SK-N-SH (cell line): ENCODE measurements around the gene RRAD.

Experiments used
- CHD2 ChIP-seq: fragments of 150-350 bp; IDR thresholded peaks from 2 replicates; pipeline ENCODE4 v1.6.1; 2018; ENCODE audit warnings: low read length; ENCODE audit not compliant: partially characterized antibody
- GABPA ChIP-seq: IDR thresholded peaks from 2 replicates; pipeline ENCODE4 v1.4.0; 2012; ENCODE audit warnings: low read depth, mild to moderate bottlenecking
- TF ChIP-seq, protein P1 (sequence below): fragments of 200-600 bp; sonication (generic); IDR thresholded peaks from 2 replicates; pipeline ENCODE4 v1.6.1; 2017; ENCODE audit warnings: antibody characterized with exemption, mild to moderate bottlenecking, moderate library complexity

DNA sequence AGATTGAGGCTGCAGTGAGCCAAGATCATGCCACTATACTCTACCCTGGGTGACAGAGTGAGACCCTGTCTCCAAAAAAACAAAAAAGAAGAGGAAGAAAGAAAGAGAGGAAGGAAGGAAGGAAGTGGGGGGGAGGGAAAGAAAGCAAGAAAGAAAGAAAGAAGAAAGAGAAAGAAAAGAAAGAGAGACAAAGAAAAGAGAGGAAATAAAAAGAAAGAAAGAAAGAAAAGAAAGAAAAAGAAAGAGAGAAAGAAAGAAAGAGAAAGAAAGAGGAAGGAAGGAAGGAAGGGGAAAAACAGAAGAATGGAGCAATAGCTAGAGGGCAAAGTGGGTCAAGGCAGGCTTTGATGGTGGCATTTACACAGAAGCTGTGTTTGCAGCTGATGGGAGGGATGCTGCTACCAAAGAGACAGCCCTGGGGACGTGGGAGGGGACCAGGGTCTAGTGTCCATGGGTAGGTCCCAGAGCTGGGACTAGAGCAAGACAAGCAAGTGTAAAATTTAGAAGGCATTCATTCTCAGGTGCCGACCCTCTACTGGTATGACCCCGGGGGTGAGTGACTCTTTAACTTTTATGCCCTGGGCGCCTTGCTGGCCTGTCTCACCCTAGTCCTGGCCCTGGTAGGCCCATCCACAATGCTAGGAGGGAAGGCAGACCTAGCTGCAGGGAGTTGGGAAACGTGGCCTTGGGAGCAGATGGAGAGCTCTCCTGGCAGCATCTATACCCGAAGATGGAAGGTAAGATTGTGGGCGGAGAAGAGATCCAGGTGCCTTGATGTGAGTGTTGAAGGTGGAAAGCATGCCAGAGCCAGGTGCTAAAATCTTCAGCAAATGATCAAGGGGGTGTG is 33.7 kb upstream of the RRAD start:
- TF ChIP-seq, protein P1, sequence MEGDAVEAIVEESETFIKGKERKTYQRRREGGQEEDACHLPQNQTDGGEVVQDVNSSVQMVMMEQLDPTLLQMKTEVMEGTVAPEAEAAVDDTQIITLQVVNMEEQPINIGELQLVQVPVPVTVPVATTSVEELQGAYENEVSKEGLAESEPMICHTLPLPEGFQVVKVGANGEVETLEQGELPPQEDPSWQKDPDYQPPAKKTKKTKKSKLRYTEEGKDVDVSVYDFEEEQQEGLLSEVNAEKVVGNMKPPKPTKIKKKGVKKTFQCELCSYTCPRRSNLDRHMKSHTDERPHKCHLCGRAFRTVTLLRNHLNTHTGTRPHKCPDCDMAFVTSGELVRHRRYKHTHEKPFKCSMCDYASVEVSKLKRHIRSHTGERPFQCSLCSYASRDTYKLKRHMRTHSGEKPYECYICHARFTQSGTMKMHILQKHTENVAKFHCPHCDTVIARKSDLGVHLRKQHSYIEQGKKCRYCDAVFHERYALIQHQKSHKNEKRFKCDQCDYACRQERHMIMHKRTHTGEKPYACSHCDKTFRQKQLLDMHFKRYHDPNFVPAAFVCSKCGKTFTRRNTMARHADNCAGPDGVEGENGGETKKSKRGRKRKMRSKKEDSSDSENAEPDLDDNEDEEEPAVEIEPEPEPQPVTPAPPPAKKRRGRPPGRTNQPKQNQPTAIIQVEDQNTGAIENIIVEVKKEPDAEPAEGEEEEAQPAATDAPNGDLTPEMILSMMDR, result no peak
- no peak for TF ChIP-seq CHD2
- no peak for TF ChIP-seq GABPA
